Cerebellar cortex (tissue), 1 donor: ENCODE measurements around the gene USP11.
"Not testable (repeated sequence)": the region's sequence is repeated elsewhere in the genome, so short reads cannot be mapped to it uniquely, and the experiment has no call there.

Source experiments
- DNase-seq: peaks from one replicate; pipeline ENCODE4 v3.0.0-alpha.2; 2015; ENCODE audit warnings: low spot score

The USP11 gene

DNA sequence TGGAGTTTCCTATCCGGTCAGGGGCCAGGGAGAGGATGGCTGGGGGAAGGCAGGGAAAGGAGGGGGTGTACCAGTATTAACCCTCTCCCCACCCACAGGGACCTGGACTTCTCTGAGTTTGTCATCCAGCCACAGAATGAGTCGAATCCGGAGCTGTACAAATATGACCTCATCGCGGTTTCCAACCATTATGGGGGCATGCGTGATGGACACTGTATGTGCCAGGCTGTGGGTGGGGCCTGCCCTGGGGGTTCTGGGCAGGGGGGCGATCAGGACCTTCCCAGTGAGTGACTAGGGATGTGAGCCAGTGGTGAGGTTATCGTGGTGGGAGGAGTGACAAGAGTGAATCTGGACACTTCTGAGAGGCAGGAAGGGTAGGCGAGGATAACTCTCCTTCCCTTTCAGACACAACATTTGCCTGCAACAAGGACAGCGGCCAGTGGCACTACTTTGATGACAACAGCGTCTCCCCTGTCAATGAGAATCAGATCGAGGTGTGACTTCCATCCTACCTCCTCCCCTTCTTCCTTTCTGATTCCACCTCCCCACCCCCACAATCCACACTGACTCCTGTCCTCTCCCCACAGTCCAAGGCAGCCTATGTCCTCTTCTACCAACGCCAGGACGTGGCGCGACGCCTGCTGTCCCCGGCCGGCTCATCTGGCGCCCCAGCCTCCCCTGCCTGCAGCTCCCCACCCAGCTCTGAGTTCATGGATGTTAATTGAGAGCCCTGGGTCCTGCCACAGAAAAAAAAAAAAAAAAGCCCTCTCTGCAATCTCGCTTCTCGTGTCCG lies 14.6 kb downstream of the USP11 start:
- DNase-seq = no peak

DNA sequence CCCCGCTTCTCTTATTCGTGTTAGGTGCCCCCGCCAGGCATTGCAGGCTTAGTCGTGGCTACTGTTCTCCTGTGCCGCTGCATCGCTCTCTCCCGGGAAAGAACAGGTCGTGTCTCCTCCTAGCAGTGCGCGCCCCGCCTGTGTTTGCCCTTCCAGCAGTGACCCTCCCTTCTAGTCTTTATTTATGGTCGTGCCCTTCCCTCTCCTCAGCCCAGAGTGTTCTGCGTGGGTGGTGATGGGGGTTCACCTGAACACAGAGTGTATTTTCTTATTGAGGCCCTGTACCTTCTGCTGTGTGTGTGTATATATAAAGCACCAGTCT lies 15.2 kb downstream of the USP11 start:
- DNase-seq = no peak

DNA sequence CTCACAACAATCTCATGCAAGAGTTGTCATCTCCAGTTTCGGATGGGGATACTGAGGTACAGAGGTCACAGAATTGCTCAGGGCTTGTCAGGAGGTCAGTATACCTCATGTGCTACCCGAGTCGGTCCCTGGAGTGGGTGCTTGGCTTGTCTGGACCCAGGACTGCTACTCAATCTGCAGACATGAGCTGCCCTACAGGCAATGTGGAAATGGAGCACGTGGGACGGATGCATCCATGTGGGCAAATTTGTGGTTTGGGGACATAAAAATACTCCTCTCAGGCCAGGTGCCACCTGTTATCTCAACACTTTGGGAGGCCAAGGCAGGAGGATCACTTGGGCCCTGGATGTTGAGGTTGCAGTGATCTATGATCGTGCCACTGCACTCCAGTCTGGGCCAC lies 15.8 kb downstream of the USP11 start:
- no peak for DNase-seq

DNA sequence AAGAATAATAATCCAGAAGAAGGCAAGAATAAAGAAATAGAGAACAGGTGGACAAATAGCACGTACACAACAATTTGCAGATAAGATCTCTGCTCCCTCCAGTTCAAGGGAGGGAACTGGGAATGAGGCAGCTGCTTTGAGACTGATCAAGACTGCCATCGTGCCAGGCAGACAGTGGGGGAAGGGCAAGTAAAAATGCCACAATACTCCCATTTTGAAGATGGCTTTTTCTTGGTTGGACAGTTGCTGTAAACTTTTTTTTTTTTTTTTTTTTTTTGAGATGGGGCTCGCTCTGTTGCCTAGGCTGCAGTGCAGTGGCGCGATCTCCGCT lies 17.2 kb downstream of the USP11 start:
- no peak for DNase-seq

DNA sequence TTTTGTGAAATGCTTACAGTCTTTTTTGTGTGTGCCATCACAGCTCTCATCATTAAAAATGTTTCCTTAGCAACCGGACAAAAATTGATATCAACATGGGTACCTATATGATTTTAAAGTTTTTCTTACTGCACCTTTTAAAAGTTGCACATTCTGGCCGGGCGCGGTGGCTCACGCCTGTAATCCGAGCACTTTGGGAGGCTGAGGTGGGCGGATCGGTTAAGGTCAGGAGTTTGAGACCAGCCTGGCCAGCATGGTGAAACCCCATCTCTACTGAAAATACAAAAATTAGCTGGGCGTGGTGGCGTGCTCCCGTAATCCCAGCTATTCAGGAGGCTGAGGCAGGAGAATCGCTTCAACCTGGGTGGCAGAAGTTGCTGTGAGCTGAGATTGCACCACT lies 24.8 kb downstream of the USP11 start:
- not testable (repeated sequence) for DNase-seq

DNA sequence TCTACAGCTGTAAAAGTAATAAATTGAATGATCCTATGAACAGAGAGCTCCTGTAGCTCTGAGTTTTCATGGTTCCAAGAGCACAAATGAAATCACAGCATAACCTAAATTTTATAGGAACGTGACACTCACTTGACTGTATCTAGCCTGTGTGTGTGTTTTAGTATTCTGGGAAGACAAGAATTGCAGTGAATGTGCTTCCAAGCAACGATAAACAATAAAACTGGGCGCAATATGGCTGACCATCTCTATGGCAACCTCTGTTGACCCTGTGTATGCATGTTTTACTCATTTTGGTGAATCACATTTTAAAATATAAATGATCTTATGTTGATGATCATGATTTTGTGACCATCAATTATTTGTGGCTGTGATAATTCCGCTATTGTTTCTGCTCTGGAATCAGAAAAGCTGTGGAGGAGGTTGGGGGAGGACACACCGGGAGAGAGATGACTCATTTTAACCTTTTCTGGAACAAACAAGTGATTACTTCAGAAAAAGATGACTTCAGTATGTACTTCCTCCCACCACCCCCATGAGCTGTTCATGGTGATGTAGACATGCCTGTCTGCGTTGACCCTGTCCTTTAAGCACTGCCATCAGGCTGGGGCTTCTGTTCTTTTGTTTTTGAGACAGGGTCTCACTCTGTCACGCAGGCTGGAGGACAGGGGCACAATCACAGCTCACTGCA lies 31.8 kb downstream of the USP11 start:
- DNase-seq = no peak

DNA sequence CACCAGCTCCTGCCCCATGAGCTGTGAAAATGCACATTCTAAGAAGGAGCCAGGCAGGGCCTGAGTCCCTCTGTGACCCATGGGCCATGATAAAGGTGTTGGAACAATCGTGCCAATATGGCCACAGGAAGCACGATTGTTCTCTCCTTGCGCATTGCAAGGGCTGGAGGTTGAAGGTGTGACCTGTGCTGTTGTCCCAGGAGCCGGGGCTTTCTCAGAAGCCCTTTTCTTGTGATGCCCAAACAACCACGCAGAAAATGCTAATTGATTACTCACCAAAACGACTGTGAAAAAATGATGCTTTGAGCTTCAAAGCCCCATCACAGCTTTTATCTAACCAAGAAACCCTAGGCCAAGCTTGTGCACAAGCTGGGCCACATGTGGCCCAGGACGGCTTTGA lies 33.8 kb downstream of the USP11 start:
- DNase-seq = no peak

DNA sequence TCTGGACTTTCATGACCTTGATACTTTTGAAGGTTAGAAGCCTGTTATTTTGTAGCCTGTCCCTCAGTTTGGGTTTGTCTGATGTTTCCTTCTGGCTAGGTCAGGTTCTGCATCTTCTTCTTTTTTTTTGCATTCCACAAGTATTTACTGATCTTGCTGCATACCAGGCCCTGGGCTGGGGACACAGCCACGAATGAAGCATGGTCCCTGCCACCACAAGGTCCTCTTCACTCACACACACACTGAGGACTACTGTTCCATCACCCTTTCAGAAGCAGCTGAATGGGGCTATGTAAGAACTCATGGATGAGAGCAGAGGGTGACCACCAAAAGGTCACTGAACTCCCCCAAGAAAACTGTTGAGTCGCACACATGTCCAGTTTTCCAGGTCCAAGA lies 39.2 kb downstream of the USP11 start:
- no peak for DNase-seq

DNA sequence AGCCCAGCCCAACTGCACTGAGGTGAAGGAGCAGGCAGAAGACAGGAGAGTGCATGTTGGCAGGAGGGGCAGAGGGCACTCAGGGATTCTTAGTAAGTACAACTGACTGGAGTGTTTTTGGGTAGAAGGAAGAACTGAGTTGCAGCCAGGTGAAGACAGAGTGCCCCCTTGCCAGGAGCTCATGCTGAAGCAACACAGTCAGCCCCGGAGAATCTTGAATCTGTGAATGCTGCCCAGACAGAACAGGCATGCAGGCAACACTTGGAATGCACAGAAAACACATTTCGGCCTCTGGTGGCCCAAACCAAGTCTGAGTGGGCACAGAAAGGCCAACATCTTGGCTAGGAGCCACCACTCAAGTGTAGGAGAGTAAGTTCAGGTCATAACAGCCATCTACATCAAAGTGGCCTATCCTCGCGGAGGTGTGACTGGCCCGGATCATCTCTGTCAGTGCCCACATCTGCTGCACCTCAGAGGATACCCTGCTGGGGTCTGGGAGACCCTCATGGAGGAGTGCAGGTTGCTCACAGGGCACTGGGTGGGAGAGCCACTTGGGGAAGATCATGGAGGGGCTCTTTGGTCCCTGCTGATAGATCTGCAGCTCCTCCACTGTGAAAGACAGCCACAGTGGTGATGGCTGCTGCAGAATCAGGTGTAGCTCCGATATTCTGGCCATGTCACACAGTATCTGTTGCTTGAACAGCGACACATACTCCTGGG lies 40.4 kb downstream of the USP11 start:
- DNase-seq = no peak

DNA sequence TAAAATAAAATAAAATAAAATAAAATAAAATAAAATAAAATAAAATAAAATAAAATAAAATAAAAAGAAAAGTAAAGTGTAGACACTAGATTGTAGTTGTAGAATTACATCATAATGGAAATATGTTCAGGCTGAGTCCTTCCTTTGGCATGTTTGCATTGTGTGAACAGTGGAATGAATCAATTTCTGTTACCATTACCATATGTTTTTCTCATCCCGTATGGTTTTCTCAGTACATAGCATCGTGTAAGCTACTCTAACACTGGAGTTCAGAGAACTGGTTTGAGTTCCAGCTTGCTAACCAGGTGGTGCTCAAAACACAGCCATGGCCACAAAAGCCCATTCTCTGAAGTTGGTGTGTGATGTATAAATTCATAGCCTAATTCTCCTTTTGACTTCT lies 45.9 kb downstream of the USP11 start:
- DNase-seq = no peak

DNA sequence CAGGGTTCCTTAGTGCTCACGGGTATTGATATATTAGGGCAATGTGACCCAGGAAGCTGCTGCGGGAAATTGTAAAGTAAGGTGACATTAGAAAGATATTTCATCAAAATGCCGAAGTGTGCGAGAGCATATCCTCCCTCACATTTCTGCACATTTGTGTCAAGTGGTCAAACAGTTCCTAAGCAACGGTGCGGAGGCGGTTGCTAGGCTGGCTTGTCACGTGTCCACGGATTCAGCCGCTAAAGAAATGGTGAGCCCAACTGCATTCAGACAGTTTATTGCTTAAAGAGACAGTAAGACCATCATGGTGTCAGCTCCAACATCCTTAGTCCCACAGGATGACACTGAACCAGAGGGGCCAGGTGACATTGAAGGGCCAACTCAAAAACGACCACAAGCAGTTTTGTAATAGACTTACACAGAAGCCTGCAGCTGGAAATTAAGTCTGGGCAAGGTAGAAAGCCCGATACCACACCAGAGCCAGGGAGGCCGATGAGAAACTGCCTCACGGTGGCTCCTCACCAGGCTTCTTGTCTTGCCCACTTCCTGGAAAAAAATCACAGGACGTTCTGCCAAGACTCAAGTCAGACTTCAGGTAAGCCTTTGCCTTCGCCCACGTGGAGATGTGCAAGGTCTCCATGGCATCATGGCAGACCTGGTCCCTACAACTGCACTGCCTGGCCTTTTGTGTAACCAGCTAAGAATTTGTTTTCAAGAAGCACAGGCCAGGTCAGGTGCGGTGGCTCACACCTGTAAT lies 50.4 kb downstream of the USP11 start:
- peak; percentile 76 for DNase-seq

DNA sequence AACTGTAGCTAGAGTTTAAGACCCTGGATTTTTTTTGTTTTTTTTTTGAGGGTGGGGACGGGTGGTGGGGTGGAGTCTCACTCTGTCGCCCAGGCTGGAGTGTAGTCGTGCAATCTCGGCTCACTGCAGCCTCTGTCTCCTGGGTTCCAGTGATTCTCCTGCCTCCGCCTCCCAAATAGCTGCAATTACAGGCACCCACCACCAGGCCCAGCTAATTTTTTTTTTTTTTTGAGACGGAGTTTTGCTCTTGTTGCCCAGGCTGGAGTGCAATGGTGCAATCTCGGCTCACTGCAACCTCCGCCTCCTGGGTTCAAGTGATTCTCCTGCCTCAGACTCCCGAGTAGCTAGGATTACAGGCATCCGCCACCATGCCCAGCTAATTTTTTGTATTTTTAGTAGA lies 51.8 kb downstream of the USP11 start:
- not testable (repeated sequence) for DNase-seq

DNA sequence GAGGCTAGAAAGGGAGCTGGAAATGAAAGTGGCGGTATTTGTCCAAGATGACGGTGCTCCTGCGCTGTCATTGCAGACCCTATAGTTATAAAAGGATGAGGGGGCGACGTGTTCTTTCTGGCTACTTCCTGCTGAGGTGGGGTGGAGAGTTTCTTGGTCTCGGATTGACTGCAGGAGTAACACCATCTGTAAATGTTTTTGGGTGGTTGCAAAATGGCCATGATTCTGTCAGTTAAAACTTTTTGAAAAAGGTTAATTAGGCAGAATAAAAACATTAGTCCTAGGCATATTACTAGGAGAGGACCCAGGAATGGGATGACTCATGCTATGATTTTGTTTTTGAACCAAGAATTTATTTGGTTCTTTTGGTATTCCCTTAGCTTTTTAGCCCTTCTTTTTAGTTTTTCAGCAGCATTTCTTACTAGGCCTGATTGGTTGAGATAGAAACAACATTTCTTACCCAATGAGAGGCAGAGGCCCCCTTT lies 53.1 kb downstream of the USP11 start:
- no peak for DNase-seq

DNA sequence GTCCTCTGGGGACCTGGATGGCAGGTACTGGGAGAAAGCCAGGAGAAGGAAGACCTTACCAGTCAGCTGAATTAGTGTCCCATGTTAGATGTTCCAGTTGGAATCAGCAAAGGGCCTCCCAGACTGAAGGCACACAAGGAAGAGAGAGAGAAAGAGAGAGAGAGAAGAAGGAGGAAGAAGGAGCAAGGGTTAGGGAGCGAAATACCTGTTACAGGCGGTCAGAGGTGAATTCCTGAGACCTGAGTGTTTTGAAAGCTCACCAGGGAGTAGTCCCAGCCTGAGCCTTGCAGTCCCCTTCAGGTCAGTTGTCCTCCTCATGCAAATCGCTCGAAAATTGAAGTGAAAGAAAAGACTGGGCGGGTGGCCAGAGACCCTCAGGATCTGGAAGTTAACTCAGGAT lies 60.3 kb downstream of the USP11 start:
- DNase-seq = no peak

DNA sequence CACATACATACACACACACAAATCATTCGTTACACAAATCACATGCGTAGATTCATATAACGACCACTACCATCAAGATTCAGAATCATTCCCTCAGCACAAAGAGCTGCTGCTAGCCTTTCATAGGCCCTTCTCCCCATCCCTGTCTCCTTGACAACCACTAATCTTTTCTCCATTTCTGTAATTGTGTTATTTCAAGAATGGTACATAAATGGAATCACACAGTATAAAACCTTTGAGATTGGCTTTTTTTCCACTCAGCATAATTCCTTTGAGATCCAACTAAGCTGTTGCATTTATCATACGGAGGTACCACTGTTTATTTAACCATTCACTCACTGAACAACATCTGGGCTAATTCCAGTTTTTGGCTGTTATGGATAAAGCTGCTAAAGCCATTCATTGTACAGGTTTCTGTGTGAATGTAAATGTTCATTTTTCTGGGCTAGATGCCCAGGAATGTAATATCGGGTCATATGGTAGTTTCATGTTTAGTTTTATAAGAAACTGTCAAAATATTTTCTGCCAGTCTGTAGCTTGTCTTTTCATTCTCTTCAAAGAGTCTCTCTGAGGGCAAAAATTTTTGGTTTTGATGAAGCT lies 64.1 kb downstream of the USP11 start:
- DNase-seq = no peak

DNA sequence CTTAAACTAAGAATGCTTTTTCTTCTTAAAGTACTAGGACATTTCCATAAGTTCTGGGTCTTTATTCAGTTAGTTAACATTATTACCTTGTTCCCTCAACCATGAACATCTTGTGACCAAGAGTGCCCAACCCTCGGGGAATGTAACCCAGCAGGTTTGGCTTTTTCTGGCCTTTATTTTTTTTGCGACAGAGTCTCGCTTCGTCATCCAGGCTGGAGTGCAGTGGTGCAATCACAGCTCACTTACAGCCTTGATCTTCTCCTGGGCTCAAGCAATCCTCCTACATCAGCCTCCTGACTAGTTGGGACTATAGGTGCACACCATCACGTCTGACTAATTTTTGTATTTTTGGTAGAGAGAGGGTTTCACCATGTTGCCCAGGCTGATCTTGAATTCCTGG lies 65.1 kb downstream of the USP11 start:
- DNase-seq = no peak
